ENCODE measurements around the gene GPX4.

The GPX4 gene

DNA sequence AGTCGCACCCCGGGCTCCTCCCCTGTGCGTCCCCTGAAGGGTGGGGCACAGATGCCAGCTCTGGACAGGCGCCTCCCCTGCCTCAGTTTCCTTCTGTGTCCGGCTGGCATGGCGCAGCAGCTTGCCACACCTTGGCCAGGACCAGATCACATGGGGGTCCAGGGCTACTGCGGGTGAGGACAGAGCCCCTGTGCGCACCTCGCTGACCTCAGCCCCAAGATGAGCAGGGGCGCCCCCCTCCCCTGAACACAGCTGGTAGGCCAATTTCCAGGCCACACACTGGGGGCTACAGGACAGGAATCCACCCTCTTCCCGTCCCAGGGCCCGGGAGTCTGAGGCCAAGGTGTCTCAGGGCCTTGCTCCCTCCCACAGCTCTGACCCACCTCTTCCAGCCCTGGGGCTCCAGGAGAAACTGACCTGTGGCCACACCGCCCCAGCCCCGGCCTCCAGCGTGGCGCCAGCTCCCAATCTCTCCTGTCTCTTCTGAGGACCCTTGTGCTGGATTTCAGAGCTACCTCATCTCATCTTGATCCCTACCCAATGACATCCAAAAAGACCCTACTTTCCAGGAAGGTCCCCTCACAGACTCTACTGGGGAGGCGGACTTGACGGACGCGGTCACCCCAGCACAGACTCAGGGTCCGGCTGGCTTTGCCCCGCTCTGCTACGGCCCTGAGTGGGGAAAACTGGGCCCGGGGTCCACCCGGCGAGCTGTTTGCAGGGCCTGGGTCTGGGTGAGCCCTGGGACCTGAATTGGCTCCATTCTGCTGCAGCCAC lies 42.0 kb downstream of the GPX4 start:
- DNase-seq (ENCODE audit: low read depth in 2 of 2) = no peak
- TF ChIP-seq, protein P1, sequence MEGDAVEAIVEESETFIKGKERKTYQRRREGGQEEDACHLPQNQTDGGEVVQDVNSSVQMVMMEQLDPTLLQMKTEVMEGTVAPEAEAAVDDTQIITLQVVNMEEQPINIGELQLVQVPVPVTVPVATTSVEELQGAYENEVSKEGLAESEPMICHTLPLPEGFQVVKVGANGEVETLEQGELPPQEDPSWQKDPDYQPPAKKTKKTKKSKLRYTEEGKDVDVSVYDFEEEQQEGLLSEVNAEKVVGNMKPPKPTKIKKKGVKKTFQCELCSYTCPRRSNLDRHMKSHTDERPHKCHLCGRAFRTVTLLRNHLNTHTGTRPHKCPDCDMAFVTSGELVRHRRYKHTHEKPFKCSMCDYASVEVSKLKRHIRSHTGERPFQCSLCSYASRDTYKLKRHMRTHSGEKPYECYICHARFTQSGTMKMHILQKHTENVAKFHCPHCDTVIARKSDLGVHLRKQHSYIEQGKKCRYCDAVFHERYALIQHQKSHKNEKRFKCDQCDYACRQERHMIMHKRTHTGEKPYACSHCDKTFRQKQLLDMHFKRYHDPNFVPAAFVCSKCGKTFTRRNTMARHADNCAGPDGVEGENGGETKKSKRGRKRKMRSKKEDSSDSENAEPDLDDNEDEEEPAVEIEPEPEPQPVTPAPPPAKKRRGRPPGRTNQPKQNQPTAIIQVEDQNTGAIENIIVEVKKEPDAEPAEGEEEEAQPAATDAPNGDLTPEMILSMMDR (IDR thresholded peaks at IDR 0.05; ENCODE audit: low read depth, low read length) = no peak
- no peak overlapping the region for H3K4me3 ChIP-seq (replicated peaks in 1 of 2; ENCODE audit: low read depth in 2 of 2, low read length in 2 of 2)

DNA sequence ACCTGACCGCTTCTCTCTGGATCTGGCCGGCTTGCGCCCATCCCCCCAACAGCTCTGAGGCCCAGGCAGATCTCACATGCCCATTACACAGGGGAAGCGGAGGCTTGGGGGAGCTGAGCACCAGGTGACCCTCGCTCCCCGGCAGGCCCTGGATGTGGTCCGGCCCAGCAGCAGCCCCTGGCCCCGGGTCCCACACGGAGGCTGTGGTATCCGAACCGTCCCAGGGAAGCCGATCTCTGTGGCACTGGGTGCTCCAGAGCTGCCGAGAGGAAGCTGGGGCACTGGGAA lies 42.6 kb downstream of the GPX4 start:
- H3K4me3 ChIP-seq (replicated peaks in 1 of 2; ENCODE audit: low read depth in 2 of 2, low read length in 2 of 2) = no peak overlapping the region
- no peak for DNase-seq (ENCODE audit: low read depth in 2 of 2)
- TF ChIP-seq, protein P1 (IDR thresholded peaks at IDR 0.05; ENCODE audit: low read depth, low read length) = no peak

DNA sequence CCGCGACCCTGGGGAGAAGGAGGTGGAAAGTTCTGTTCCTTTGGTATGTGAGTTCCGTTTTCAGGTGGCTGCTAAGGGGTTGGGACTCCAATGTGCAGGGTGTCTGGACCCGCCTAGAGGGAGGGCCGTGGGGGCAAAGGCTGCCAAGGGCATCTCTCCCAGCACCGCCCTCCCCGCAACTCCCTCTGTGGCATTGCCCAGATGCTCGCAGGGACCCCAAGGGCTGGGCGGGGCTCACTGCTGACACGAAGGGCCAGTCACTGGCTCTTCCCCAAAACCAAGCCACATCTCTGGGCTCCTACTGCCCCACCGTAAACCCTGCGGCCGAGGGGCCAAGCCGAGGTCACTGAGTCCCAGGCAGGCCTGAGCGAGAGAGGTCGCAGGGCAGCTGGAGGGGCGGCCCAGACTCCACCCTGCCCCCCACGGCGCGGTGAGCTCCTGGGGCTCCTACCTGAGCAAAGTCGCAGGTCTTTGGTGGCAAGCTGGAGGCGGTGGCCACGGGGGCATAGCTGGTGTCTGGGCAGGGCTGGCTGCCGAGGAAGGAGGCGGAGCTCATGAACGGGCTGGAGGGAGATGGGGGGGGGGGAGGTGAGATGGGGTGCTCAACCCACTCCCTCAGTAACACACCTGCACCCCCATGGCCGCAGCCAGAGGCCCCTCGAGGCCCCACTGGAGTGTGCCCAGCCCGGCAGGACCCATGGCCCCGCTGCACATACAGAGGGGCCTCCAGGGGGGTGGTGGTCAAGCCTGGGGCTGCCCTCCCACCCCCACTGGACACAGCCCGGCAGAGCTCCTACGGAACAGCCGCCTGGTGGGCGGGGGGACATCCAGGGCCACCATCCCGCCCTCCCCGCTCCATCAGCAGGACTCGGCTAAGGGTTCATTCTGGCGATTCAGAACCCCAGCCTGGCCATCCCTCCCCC lies 43.3 kb downstream of the GPX4 start:
- DNase-seq (ENCODE audit: low read depth in 2 of 2) = no peak
- TF ChIP-seq, protein P1 (IDR thresholded peaks at IDR 0.05; ENCODE audit: low read depth, low read length) = no peak
- H3K4me3 ChIP-seq (replicated peaks in 1 of 2; ENCODE audit: low read depth in 2 of 2, low read length in 2 of 2) = no peak overlapping the region

DNA sequence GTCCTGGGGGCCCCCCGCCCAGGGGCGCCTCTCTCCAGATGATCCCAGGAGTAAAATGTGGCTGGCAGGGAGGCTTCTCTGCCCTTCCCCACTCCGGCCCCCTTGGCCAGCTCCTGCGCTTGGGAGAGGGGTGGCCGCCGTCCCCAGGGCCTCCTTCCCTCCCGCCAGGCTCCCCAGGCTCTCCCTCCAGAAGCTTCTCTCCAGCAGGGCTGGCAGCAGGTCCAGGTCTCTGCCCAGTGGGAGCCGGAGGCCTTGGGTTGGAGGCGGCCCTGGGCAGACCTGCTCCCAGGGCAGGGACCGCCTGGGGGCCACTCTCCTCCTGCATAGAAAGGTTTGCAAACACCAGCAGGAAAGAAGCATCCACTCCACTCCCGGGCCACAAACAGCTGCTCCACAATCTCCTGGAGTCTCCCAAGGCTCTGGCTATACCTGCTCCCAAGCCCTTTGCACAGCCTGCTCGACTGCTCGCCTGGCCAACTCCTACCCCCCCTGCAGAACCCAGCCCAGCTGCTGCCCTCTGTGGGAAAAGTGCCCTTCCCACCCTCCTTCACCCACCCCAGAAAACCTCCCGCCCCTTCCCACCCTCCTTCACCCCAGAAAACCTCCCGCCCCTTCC lies 44.2 kb downstream of the GPX4 start:
- DNase-seq (ENCODE audit: low read depth in 2 of 2) = no peak
- TF ChIP-seq, protein P1 (IDR thresholded peaks at IDR 0.05; ENCODE audit: low read depth, low read length) = no peak
- H3K4me3 ChIP-seq (replicated peaks in 1 of 2; ENCODE audit: low read depth in 2 of 2, low read length in 2 of 2) = no peak overlapping the region

DNA sequence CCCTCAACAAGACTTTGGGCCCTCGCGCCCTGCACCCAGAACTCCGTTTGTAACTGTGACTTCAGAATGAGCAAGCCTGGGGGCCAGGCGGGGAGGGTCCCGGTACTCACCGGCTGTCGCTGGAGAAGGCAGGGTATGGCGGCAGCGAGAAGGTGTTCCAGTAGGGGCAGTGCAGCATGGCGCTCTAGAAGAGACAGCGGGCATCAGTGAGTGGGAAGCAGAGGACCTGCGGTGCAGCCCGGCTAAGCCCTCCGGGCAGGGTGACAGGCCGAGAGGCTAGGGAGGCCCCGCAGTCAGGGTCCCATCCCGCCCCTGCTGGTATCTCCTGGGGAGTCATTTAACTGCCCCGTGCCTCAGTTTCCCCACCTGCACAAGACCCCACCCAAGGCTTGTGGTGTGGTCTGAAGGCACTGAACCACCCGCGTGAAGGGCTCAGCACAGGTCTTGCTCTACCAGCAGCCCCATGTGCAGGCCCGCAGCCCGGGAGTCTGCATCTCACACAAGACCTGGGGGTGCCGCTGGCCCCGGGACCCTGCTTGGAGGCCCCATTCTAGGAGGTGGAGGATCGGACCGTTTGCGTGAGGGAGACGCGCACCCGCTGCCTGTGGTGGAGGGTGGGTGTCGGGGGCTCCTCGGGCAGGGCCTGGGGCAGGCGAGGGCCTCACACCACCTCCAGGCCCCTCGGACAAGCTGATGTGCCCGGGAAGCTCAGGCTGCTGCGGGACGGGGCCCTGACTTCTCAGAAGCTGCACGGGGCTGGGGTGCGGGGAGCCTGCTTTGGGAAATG lies 45.7 kb downstream of the GPX4 start:
- TF ChIP-seq, protein P1 (IDR thresholded peaks at IDR 0.05; ENCODE audit: low read depth, low read length) = no peak
- H3K4me3 ChIP-seq (replicated peaks in 1 of 2; ENCODE audit: low read depth in 2 of 2, low read length in 2 of 2) = no peak overlapping the region
- DNase-seq (ENCODE audit: low read depth in 2 of 2) = no peak

DNA sequence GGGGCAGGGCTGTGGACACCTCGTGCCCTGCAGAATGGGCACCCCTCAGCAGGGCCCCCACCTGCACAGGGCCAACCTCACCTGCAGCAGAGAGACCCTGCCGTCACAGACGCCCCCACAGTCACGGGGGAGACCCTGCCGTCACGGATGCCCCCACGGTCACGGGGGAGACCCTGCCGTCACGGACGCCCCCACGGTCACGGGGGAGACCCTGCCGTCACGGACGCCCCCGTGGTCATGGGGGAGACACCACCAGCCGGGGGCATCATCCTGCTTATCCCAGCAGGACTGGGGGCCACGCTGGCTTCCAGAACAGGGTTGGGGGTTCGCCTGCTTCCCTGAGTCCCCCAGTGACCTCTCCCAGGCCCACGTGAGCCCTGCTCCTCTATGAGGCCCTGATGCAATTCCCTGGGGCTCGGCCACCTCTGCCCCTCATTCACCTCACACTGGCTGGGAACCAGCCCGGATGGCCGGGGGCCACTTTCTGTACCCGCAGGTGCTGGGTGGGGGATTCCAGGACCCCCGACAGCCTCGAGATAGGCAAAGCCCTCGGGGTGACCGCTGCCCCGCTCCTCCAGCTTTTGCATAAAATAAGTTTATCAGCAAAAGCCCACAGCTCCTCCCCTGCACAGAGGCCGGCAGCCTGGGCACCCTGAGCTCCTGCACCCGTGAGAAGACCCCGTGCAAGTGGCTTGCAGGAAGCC lies 46.7 kb downstream of the GPX4 start:
- DNase-seq (ENCODE audit: low read depth in 2 of 2) = no peak
- no peak overlapping the region for H3K4me3 ChIP-seq (replicated peaks in 1 of 2; ENCODE audit: low read depth in 2 of 2, low read length in 2 of 2)
- TF ChIP-seq, protein P1 (IDR thresholded peaks at IDR 0.05; ENCODE audit: low read depth, low read length) = no peak

All from cardiac fibroblast (primary cell).